GM10266 (cell line): Measurements from ENCODE around the gene IPO9.
"Not testable (repeated sequence)": the region's sequence is repeated elsewhere in the genome, so short reads cannot be mapped to it uniquely, and the experiment has no call there.

ENCODE experiments used
- DNase-seq: peaks from one replicate; pipeline ENCODE4 v3.0.0; 2012; ENCODE audit errors: extremely low spot score
- TF ChIP-seq, protein P1 (sequence below): IDR thresholded peaks from 2 replicates; pipeline ENCODE4 v1.5.1; 2012; ENCODE audit warnings: mild to moderate bottlenecking, low read depth; ENCODE audit not compliant: control insufficient read depth, insufficient read depth; ENCODE audit errors: missing control alignments

The IPO9 gene

DNA sequence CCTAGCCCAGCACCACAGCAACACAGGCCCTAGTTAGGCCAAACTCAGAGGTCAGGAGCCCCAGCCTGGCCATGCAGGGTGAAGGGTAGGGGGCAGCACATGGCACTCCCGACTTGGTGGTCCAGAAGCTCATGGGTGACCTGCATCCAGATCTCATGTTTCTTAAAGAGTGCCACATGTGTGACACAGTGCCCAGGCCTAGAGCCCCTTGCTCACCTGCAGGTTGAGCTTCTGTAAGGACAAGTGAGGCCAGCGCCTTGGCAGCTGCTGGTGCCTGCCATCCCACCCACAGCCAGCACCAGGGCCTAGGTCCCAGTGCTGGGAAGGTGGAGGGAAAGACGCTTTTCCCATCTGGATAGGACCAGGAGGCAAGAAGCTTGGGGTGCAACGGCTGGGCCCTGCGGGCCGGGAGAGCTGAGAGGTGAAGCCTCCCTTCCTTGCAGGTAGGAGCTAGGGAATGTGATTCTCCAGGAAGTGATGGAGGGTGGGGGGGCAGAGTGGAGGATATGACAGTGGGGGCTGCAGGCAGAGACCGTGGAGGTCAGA is 66.2 kb downstream of the IPO9 start:
- TF ChIP-seq, protein P1, sequence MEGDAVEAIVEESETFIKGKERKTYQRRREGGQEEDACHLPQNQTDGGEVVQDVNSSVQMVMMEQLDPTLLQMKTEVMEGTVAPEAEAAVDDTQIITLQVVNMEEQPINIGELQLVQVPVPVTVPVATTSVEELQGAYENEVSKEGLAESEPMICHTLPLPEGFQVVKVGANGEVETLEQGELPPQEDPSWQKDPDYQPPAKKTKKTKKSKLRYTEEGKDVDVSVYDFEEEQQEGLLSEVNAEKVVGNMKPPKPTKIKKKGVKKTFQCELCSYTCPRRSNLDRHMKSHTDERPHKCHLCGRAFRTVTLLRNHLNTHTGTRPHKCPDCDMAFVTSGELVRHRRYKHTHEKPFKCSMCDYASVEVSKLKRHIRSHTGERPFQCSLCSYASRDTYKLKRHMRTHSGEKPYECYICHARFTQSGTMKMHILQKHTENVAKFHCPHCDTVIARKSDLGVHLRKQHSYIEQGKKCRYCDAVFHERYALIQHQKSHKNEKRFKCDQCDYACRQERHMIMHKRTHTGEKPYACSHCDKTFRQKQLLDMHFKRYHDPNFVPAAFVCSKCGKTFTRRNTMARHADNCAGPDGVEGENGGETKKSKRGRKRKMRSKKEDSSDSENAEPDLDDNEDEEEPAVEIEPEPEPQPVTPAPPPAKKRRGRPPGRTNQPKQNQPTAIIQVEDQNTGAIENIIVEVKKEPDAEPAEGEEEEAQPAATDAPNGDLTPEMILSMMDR = no peak
- no peak for DNase-seq

GRCh38 chr1:201895913-201896807 is 67.2 kb downstream of the IPO9 start:
- TF ChIP-seq, protein P1 = peak; percentile 86
- peak; percentile 88 for DNase-seq

GRCh38 chr1:201896951-201897391 is 68.0 kb downstream of the IPO9 start:
- TF ChIP-seq, protein P1 = no peak
- no peak for DNase-seq

DNA sequence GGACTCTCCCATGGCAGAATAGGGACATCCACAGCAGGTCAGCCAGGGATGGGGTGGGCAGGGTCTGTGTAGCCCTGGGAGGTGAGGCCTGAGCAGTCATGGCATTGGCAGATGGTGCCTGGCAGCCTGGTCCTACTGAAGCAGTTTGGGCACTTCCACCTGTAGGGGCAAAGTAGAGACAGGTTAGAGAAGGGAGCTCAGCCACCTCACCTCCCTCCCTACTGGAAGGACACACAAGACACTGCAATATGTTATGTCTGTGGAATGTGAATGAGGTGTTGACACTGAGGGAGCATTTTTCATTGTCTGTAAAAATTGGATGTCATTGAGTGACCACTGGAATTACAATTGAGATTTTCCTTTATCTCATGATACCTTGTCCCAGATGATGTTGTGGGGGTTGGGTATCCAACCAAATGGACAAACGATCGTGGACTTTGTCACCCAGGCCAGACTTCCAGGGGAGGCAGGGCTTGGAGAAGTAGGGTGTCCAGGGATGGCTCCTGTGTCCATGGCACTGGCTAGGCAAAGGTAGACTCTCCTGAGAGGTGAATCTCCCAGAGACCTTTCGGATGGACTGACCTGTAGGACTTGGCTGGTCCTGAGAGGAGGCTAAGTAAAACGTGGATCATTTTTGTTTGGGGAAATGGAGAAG is 69.4 kb downstream of the IPO9 start:
- TF ChIP-seq, protein P1 = no peak
- DNase-seq = no peak

DNA sequence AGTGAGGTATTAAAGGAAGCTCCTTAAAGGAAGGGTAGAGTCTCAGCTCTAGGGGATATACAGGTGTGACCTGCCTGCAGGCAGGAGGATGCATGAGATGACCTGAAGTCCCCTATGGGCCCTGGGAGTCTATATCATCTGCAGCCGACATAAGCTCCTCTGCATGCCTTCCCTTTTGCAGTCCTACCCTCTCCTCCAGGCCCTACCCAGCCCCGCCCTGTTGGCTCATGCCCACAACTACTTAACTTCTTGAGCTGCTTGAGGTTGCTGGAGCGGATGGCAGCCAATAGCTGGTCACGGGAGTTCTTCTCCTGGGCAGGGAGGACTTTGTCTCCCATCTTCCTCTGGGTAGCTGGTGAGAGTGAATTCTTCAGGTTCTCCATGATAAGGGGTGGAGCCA is 70.0 kb downstream of the IPO9 start:
- TF ChIP-seq, protein P1 = no peak
- no peak for DNase-seq

- TF ChIP-seq, protein P1 = no peak
- no peak for DNase-seq
Measured at GRCh38 chr1:201899683-201900429, 70.9 kb downstream of the IPO9 start.

GRCh38 chr1:201900476-201900875 is 71.5 kb downstream of the IPO9 start:
- TF ChIP-seq, protein P1 = no peak
- DNase-seq = no peak

DNA sequence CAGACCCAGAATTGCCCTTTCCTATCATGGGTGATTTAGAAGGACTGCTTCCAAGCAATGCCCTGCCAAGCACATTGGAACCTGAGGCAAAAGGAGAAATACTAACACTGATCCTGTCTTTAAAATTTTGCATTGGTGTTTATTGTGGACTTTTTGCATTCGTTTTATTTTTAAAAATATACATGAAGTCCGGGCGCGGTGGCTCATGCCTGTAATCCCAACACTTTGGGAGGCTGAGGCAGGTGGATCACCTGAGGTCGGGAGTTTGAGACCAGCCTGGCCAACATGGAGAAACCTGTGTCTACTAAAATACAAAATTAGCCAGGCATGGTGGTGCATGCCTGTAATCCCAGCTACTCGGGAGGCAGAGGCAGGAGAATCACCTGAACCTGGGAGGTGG is 72.1 kb downstream of the IPO9 start:
- DNase-seq = not testable (repeated sequence)
